WTC11 (cell line): ENCODE results near the gene NRBP1.

Source experiments
- GABPB1 ChIP-seq: sonication (generic); formaldehyde crosslinking; IDR thresholded peaks from 2 replicates; pipeline ENCODE4 v1.8.1; 2023; ENCODE audit warnings: mild to moderate bottlenecking, missing genetic modification reagents
- SOX15 ChIP-seq: fragments of 250-450 bp; sonication (Bioruptor Pico); IDR thresholded peaks from 2 replicates; pipeline ENCODE4 v1.9.0; 2021; ENCODE audit warnings: mild to moderate bottlenecking
- ZNF423 ChIP-seq: fragments of 250-450 bp; sonication (Bioruptor Pico); IDR thresholded peaks from 2 replicates; pipeline ENCODE4 v2.1.2; 2022; ENCODE audit warnings: mild to moderate bottlenecking, moderate library complexity
- TF ChIP-seq, protein P1 (sequence below): fragments of 200-600 bp; IDR thresholded peaks from 2 replicates; pipeline ENCODE4 v1.8.0; 2022; ENCODE audit warnings: antibody characterized with exemption
- TF ChIP-seq, protein P2 (sequence below): sonication (generic); formaldehyde crosslinking; IDR thresholded peaks from 2 replicates; pipeline ENCODE4 v1.8.0; 2022; ENCODE audit warnings: mild to moderate bottlenecking, missing genetic modification reagents

DNA sequence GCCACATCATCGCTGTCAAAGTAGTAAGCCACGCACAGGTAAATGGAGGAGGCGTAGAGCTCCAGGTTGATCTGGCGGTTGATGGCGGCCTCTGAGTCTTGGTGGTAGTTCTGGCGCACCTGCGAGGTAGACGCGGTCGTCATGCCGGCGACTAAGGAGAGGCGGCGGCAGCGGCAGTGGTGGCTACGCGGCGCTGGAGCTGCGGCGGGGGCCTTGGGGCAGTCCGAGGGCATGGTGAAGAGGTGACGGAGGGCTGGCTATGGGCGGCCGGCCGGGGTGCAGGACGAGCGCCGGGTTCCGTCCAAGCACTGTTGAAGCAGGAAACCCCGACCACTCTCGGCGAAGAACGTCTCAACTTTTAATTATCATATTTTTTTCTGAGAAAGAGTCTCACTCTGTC lies 35.2 kb upstream of the NRBP1 start:
- TF ChIP-seq, protein P1, sequence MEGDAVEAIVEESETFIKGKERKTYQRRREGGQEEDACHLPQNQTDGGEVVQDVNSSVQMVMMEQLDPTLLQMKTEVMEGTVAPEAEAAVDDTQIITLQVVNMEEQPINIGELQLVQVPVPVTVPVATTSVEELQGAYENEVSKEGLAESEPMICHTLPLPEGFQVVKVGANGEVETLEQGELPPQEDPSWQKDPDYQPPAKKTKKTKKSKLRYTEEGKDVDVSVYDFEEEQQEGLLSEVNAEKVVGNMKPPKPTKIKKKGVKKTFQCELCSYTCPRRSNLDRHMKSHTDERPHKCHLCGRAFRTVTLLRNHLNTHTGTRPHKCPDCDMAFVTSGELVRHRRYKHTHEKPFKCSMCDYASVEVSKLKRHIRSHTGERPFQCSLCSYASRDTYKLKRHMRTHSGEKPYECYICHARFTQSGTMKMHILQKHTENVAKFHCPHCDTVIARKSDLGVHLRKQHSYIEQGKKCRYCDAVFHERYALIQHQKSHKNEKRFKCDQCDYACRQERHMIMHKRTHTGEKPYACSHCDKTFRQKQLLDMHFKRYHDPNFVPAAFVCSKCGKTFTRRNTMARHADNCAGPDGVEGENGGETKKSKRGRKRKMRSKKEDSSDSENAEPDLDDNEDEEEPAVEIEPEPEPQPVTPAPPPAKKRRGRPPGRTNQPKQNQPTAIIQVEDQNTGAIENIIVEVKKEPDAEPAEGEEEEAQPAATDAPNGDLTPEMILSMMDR: no peak
- no peak for TF ChIP-seq GABPB1 (CRISPR knock-in tag)
- TF ChIP-seq, protein P2, sequence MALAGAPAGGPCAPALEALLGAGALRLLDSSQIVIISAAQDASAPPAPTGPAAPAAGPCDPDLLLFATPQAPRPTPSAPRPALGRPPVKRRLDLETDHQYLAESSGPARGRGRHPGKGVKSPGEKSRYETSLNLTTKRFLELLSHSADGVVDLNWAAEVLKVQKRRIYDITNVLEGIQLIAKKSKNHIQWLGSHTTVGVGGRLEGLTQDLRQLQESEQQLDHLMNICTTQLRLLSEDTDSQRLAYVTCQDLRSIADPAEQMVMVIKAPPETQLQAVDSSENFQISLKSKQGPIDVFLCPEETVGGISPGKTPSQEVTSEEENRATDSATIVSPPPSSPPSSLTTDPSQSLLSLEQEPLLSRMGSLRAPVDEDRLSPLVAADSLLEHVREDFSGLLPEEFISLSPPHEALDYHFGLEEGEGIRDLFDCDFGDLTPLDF: no peak
- no peak for TF ChIP-seq SOX15
- TF ChIP-seq ZNF423 (CRISPR knock-in tag): no peak
